Upper lobe of left lung (tissue), 4 donors: Measurements from ENCODE around the gene KRTAP10-7.

ENCODE experiments used
- EP300 ChIP-seq, 4 donors: sonication (generic); formaldehyde crosslinking; IDR thresholded peaks; one replicate each; pipeline ENCODE4 v1.5.1; 2017; ENCODE audit warnings: antibody characterized with exemption in 4 of 4, control low read depth in 2 of 4
- TF ChIP-seq, protein P1 (sequence below), 6 experiments: fragments of 450-650 bp in 4 of 6; fragments of 200-600 bp in 2 of 6; sonication (generic) in 2 of 6; IDR thresholded peaks; one replicate each; pipeline ENCODE4 v1.5.1; 2016 to 2019; ENCODE audit warnings: antibody characterized with exemption in 6 of 6

DNA sequence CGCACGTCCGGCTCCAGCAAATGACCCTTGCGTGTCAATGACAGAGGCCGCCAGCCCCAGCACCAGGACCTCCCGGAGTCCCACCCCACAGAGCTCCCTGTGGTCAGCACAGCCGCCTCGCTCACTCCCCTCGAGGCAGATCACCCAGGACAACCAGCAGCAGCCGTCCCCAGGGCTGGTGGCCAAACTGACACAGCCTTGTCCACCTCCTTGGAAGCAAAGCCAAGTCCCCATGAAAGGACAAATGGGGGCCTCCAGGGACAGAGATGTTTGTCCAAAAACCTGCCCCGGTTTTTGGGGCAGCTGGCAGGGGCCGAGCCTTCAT, 38.9 kb downstream of the KRTAP10-7 start:
- TF ChIP-seq, protein P1, sequence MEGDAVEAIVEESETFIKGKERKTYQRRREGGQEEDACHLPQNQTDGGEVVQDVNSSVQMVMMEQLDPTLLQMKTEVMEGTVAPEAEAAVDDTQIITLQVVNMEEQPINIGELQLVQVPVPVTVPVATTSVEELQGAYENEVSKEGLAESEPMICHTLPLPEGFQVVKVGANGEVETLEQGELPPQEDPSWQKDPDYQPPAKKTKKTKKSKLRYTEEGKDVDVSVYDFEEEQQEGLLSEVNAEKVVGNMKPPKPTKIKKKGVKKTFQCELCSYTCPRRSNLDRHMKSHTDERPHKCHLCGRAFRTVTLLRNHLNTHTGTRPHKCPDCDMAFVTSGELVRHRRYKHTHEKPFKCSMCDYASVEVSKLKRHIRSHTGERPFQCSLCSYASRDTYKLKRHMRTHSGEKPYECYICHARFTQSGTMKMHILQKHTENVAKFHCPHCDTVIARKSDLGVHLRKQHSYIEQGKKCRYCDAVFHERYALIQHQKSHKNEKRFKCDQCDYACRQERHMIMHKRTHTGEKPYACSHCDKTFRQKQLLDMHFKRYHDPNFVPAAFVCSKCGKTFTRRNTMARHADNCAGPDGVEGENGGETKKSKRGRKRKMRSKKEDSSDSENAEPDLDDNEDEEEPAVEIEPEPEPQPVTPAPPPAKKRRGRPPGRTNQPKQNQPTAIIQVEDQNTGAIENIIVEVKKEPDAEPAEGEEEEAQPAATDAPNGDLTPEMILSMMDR (IDR thresholded peaks at IDR 0.05) = no peak
- no peak for TF ChIP-seq EP300 (IDR thresholded peaks at IDR 0.05)
